RWPE1 (cell line): Measurements from ENCODE around the gene MYO5C.

Source experiments
- CTCF ChIA-PET: fragments of 350-600 bp; sonication (Branson Sonifier 250); formaldehyde crosslinking; extraction: SDS; loops from one replicate; lab custom pipeline; 2021; lab: Yijun Ruan, JAX
- POLR2A ChIA-PET: fragments of 400-600 bp; formaldehyde crosslinking; extraction: SDS; loops from one replicate; lab custom pipeline; 2020; ENCODE audit warnings: antibody characterized with exemption; ENCODE audit not compliant: low non-redundant PET; lab: Yijun Ruan, JAX
- DNase-seq: peaks from one replicate; pipeline ENCODE4 v3.0.0; 2012; ENCODE audit warnings: low spot score
- H3K27ac ChIP-seq: fragments of 450-650 bp; 2 replicates; pipeline ENCODE4 v1.5.1; 2017
- TF ChIP-seq, protein P1 (sequence below): fragments of 450-650 bp; conservative IDR thresholded peaks from 2 replicates; pipeline ENCODE4 v1.5.1; 2017; ENCODE audit warnings: low read depth, mild to moderate bottlenecking

The MYO5C gene

DNA sequence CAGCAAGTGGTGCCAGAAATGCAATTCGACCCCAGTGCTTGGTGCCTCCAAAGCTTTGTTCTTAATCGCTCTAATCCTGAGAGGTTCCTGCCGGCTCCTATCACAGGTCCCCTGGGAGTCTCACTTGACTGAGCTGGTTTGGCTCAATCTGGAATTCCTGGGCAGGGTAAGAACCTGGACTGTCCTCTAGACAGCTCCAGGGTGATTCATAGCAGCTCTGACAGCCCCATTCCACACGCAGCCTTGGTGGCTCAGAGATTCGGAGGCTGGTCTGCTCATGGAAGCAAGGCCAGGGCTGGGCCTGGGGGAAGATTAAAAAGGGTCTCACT, 37.9 kb downstream of the MYO5C start:
- no peak for DNase-seq
- ChIA-PET POLR2A (no interaction called here), CTCF (interaction anchor here (0.6 kb wide), 1 partner anchor 500 kb away, joined by 3 read pairs; no protein-coding TSS in a partner anchor)
- TF ChIP-seq, protein P1, sequence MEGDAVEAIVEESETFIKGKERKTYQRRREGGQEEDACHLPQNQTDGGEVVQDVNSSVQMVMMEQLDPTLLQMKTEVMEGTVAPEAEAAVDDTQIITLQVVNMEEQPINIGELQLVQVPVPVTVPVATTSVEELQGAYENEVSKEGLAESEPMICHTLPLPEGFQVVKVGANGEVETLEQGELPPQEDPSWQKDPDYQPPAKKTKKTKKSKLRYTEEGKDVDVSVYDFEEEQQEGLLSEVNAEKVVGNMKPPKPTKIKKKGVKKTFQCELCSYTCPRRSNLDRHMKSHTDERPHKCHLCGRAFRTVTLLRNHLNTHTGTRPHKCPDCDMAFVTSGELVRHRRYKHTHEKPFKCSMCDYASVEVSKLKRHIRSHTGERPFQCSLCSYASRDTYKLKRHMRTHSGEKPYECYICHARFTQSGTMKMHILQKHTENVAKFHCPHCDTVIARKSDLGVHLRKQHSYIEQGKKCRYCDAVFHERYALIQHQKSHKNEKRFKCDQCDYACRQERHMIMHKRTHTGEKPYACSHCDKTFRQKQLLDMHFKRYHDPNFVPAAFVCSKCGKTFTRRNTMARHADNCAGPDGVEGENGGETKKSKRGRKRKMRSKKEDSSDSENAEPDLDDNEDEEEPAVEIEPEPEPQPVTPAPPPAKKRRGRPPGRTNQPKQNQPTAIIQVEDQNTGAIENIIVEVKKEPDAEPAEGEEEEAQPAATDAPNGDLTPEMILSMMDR = no peak
- H3K27ac ChIP-seq = no peak overlapping the region

GRCh38 chr15:52256930-52257733, 38.5 kb downstream of the MYO5C start:
- POLR2A ChIA-PET = no interaction called here
- H3K27ac ChIP-seq = no peak overlapping the region
- CTCF ChIA-PET = interaction anchor here (0.6 to 1.1 kb wide), 14 partner anchors 19 to 936 kb away, joined by 3 to 10 read pairs (median 3); partner anchors contain the start of gene ATOSA
- TF ChIP-seq, protein P1 = no peak
- DNase-seq = no peak

GRCh38 chr15:52256366-52256765, 39.2 kb downstream of the MYO5C start:
- TF ChIP-seq, protein P1 = peak; percentile 90
- POLR2A ChIA-PET = no interaction called here
- CTCF ChIA-PET = interaction anchor here (0.6 to 1.1 kb wide), 15 partner anchors 20 to 499 kb away, joined by 3 to 10 read pairs (median 4); partner anchors contain the start of gene ATOSA
- H3K27ac ChIP-seq = no peak overlapping the region
- DNase-seq = peak; percentile 75

DNA sequence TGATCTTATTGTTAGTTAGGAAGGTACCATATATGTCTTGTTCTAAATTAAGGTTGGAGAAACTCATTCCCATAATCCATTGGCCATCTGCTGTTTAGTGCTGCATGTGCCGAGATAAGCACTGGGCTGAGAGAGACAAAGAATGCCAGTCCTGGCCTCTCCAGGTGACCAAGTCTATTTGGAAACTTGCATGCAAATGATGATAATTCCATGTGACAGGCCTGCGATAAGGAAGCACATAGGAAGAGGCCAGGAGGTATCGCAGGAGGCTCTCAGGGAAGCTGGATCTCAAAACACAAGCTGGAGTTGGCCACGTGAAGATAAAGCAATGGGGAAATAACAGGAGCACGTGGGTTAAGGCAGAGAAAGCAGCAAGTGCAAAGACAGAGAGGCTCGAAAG, 39.7 kb downstream of the MYO5C start:
- DNase-seq = no peak
- POLR2A ChIA-PET = no interaction called here
- H3K27ac ChIP-seq = no peak overlapping the region
- CTCF ChIA-PET = interaction anchor here (0.7 to 1.0 kb wide), 4 partner anchors 33 to 500 kb away, joined by 3 to 6 read pairs (median 4); no protein-coding TSS in a partner anchor
- TF ChIP-seq, protein P1 = no peak

GRCh38 chr15:52255008-52255407, 40.6 kb downstream of the MYO5C start:
- no peak for DNase-seq
- TF ChIP-seq, protein P1 = no peak
- ChIA-PET POLR2A (no interaction called here), CTCF (interaction anchor here (1.4 kb wide), 1 partner anchor 76 kb away, joined by 3 read pairs; no protein-coding TSS in a partner anchor)
- H3K27ac ChIP-seq = no peak overlapping the region

- H3K27ac ChIP-seq = no peak overlapping the region
- TF ChIP-seq, protein P1 = no peak
- CTCF ChIA-PET = interaction anchor here (0.7 to 1.4 kb wide), 3 partner anchors 77 to 685 kb away, joined by 3 to 6 read pairs (median 3); no protein-coding TSS in a partner anchor
- DNase-seq = no peak
- POLR2A ChIA-PET = no interaction called here
Measured at GRCh38 chr15:52254391-52254790, 41.2 kb downstream of the MYO5C start.
